Mesenchymal stem cell (in vitro differentiated cells and primary cell): ENCODE measurements around the gene HEPHL1.

ENCODE experiments used
- DNase-seq: peaks from one replicate; pipeline ENCODE4 v3.0.0-alpha.2; 2013
- H2AFZ ChIP-seq: one replicate; pipeline ENCODE4 v1.6.1; 2013; ENCODE audit warnings: low read depth, mild to moderate bottlenecking, control low read depth, inconsistent platforms, low read length, moderate library complexity
- H2AK5ac ChIP-seq: 2 replicates; pipeline ENCODE4 v1.6.1; 2013; ENCODE audit warnings: low read length, moderate library complexity, mild to moderate bottlenecking, inconsistent platforms; ENCODE audit not compliant: severe bottlenecking
- H2BK120ac ChIP-seq: one replicate; pipeline ENCODE4 v1.6.1; 2013; ENCODE audit warnings: low read depth, mild to moderate bottlenecking, inconsistent platforms, low read length, moderate library complexity
- H2BK12ac ChIP-seq, 2 experiments: one replicate each; pipeline ENCODE4 v1.6.1; 2013; ENCODE audit warnings: inconsistent platforms in 2 of 2, low read length in 2 of 2, mild to moderate bottlenecking in 2 of 2, moderate library complexity in 2 of 2, control low read depth in 1 of 2
- H2BK15ac ChIP-seq: one replicate; pipeline ENCODE4 v1.6.1; 2013; ENCODE audit warnings: mild to moderate bottlenecking, low read depth, inconsistent platforms; ENCODE audit not compliant: poor library complexity, severe bottlenecking
- H2BK5ac ChIP-seq: 2 replicates; pipeline ENCODE4 v1.6.1; 2013; ENCODE audit warnings: low read depth, mild to moderate bottlenecking, low read length, control low read depth, inconsistent platforms; ENCODE audit not compliant: poor library complexity, severe bottlenecking
- H3K14ac ChIP-seq, 2 experiments: one replicate each; pipeline ENCODE4 v1.6.1; 2013; ENCODE audit warnings: inconsistent platforms in 2 of 2, low read length in 2 of 2, control low read depth in 1 of 2, mild to moderate bottlenecking in 1 of 2, moderate library complexity in 1 of 2
- H3K18ac ChIP-seq, 2 experiments: one replicate each; pipeline ENCODE4 v1.6.1; 2013; ENCODE audit warnings: inconsistent platforms in 2 of 2, low read length in 2 of 2, control low read depth in 1 of 2, low read depth in 1 of 2, mild to moderate bottlenecking in 1 of 2
- H3K23ac ChIP-seq, 2 experiments: one replicate each; pipeline ENCODE4 v1.6.1; 2013; ENCODE audit warnings: inconsistent platforms in 2 of 2, low read length in 2 of 2, mild to moderate bottlenecking in 2 of 2, moderate library complexity in 2 of 2, control low read depth in 1 of 2
- H3K27ac ChIP-seq: 2 replicates; pipeline ENCODE4 v1.5.1; 2013; ENCODE audit warnings: mild to moderate bottlenecking, moderate library complexity, low read length, control low read depth, inconsistent platforms; ENCODE audit not compliant: poor library complexity, severe bottlenecking
- H3K27me3 ChIP-seq, 2 experiments: 2 replicates each; pipeline versions ENCODE4 v1.6.1 to v1.7.0; 2013; ENCODE audit warnings: low read length in 2 of 2, mild to moderate bottlenecking in 2 of 2, moderate library complexity in 2 of 2, control low read depth in 1 of 2, inconsistent platforms in 1 of 2; ENCODE audit not compliant: control insufficient read depth in 1 of 2, insufficient read depth in 1 of 2
- H3K36me3 ChIP-seq, 2 experiments: 2 replicates each; pipeline versions ENCODE4 v1.6.1 to v1.7.0; 2013; ENCODE audit warnings: low read length in 2 of 2, control low read depth in 1 of 2, inconsistent platforms in 1 of 2, low read depth in 1 of 2, mild to moderate bottlenecking in 1 of 2; ENCODE audit not compliant: insufficient read depth in 2 of 2, control insufficient read depth in 1 of 2
- H3K4ac ChIP-seq, 2 experiments: one replicate each; pipeline ENCODE4 v1.6.1; 2013; ENCODE audit warnings: inconsistent platforms in 2 of 2, low read length in 2 of 2, mild to moderate bottlenecking in 2 of 2, moderate library complexity in 2 of 2, control low read depth in 1 of 2, low read depth in 1 of 2
- H3K4me1 ChIP-seq: 2 replicates; pipeline ENCODE4 v1.6.1; 2013; ENCODE audit warnings: low read depth, low read length, control low read depth; ENCODE audit not compliant: control insufficient read depth, insufficient read depth
- H3K4me2 ChIP-seq: 2 replicates; pipeline ENCODE4 v1.6.1; 2013; ENCODE audit warnings: low read length, mild to moderate bottlenecking, inconsistent platforms; ENCODE audit not compliant: poor library complexity, severe bottlenecking
- H3K4me3 ChIP-seq, 2 experiments: 2 replicates each; pipeline versions ENCODE4 v1.5.1 to v1.7.0; 2013; ENCODE audit warnings: low read length in 2 of 2, mild to moderate bottlenecking in 2 of 2, control low read depth in 1 of 2, low read depth in 1 of 2; ENCODE audit not compliant: insufficient read depth in 1 of 2
- H3K79me1 ChIP-seq: replicated peaks from 2 replicates; pipeline ENCODE4 v1.6.1; 2013; ENCODE audit warnings: mild to moderate bottlenecking, control low read depth, low read length, inconsistent platforms; ENCODE audit not compliant: poor library complexity, severe bottlenecking
- H3K9ac ChIP-seq: 2 replicates; pipeline ENCODE4 v1.7.0; 2013; ENCODE audit warnings: mild to moderate bottlenecking, low read length, moderate library complexity
- H3K9me3 ChIP-seq: 2 replicates; pipeline ENCODE4 v1.7.0; 2013; ENCODE audit warnings: mild to moderate bottlenecking, low read length; ENCODE audit not compliant: control insufficient read depth
- H4K8ac ChIP-seq: one replicate; pipeline ENCODE4 v1.6.1; 2013; ENCODE audit warnings: inconsistent platforms, mild to moderate bottlenecking, low read length, moderate library complexity
- H4K91ac ChIP-seq: one replicate; pipeline ENCODE4 v1.6.1; 2013; ENCODE audit warnings: mild to moderate bottlenecking, low read length, inconsistent platforms
- WGBS: methylation state at CpG from one replicate; pipeline ENCODE4 v1.1.7; 2013; ENCODE audit warnings: mixed read lengths; 5-methylcytosine and 5-hydroxymethylcytosine counted together

HEPHL1 gene

GRCh38 chr11:94066901-94067429 lies 45.8 kb downstream of the HEPHL1 start:
- Histone ChIP-seq H3K36me3 (no peaks in the 10 kb centered on the region), H3K79me1 (no peaks in the 10 kb centered on the region), H3K4me2 (peak overlapping the region; percentile 23), H3K23ac (no peak overlapping the region), H3K9ac (no peak overlapping the region), H3K4me3 (no peak overlapping the region), H3K14ac (no peak overlapping the region), H2BK5ac (no peak overlapping the region), H3K4me1 (peaks cover 2% of the 10 kb centered on the region), H3K4ac (no peak overlapping the region), H3K27me3 (no peaks in the 10 kb centered on the region), H3K9me3 (no peaks in the 10 kb centered on the region), H2BK120ac (no peak overlapping the region), H2BK15ac (no peak overlapping the region), H4K8ac (no peak overlapping the region), H2AFZ (no peak overlapping the region), H3K27ac (no peak overlapping the region), H3K18ac (no peak overlapping the region), H2AK5ac (no peak overlapping the region), H4K91ac (no peak overlapping the region), H2BK12ac (no peak overlapping the region)
- DNase-seq, result no peak
- WGBS, result 71% methylated on average over 1 of the region's 3 CpGs

- Histone ChIP-seq H4K8ac (no peak overlapping the region), H3K23ac (no peak overlapping the region)
- 100% methylated on average over 1 of the region's 2 CpGs for WGBS
These were observed 47.6 kb downstream of the HEPHL1 start for GRCh38 chr11:94068764-94069163.

GRCh38 chr11:94077552-94078293 lies 56.6 kb downstream of the HEPHL1 start:
- H3K27me3 ChIP-seq, result no peaks in the 10 kb centered on the region
- 75% methylated on average over 2 of the region's 2 CpGs for WGBS
- no peak overlapping the region for H4K91ac ChIP-seq
- H3K18ac ChIP-seq, result no peak overlapping the region
- H2BK15ac ChIP-seq, result no peak overlapping the region
- no peak for DNase-seq
- H2BK12ac ChIP-seq, result no peak overlapping the region
- no peak overlapping the region for H3K27ac ChIP-seq
- no peak overlapping the region for H3K4me3 ChIP-seq
- H3K9ac ChIP-seq, result no peak overlapping the region
- H3K23ac ChIP-seq, result no peak overlapping the region
- no peak overlapping the region for H2AK5ac ChIP-seq
- H3K14ac ChIP-seq, result no peak overlapping the region
- no peak overlapping the region for H2AFZ ChIP-seq
- H2BK5ac ChIP-seq, result no peak overlapping the region
- H3K4me1 ChIP-seq, result no peaks in the 10 kb centered on the region
- H4K8ac ChIP-seq, result no peak overlapping the region
- no peak overlapping the region for H3K4ac ChIP-seq
- no peaks in the 10 kb centered on the region for H3K36me3 ChIP-seq
- no peaks in the 10 kb centered on the region for H3K9me3 ChIP-seq
- no peak overlapping the region for H3K4me2 ChIP-seq
- H2BK120ac ChIP-seq, result no peak overlapping the region
- no peaks in the 10 kb centered on the region for H3K79me1 ChIP-seq

More at GRCh38 chr11:94068764-94069163, 47.6 kb downstream of the HEPHL1 start:
- Histone ChIP-seq H3K36me3 (no peaks in the 10 kb centered on the region), H2AK5ac (no peak overlapping the region), H3K27ac (no peak overlapping the region), H3K9ac (no peak overlapping the region), H3K27me3 (no peaks in the 10 kb centered on the region), H3K4ac (no peak overlapping the region), H3K79me1 (no peaks in the 10 kb centered on the region), H3K4me2 (no peak overlapping the region), H2BK120ac (no peak overlapping the region), H2BK15ac (no peak overlapping the region), H3K14ac (no peak overlapping the region), H3K4me1 (peaks cover 2% of the 10 kb centered on the region), H2BK5ac (no peak overlapping the region), H2AFZ (no peak overlapping the region), H3K4me3 (no peak overlapping the region), H3K18ac (no peak overlapping the region), H2BK12ac (no peak overlapping the region), H4K91ac (no peak overlapping the region), H3K9me3 (no peaks in the 10 kb centered on the region)
- DNase-seq, result no peak

DNA sequence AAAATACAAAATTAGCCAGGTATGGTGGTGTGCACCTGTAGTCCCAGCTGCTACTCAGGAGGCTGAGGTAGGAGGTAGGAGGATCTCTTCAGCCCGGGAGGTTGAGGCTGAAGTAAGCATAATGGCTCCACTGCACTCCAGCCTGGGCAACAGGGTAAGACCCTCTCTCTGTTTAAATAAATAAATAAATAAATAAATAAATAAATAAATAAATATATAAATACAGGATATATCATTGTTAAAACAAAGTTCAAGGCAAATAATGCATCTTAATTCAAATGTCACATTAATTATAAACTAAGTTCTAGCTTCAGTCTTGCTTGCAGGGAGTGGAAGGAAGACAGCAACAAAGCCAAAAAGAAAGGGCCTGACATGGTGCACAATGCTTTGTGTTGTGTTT lies 63.0 kb downstream of the HEPHL1 start:
- H3K9me3 ChIP-seq, result no peaks in the 10 kb centered on the region
- no peak overlapping the region for H2AK5ac ChIP-seq
- H3K18ac ChIP-seq, result no peak overlapping the region
- no peak overlapping the region for H3K23ac ChIP-seq
- no peak overlapping the region for H2AFZ ChIP-seq
- H2BK12ac ChIP-seq, result no peak overlapping the region
- no peaks in the 10 kb centered on the region for H3K79me1 ChIP-seq
- no peak overlapping the region for H3K4ac ChIP-seq
- no CpG with 5 or more reads among the region's 1 CpG for WGBS
- H3K36me3 ChIP-seq, result no peaks in the 10 kb centered on the region
- H3K4me3 ChIP-seq, result no peak overlapping the region
- H3K4me1 ChIP-seq, result no peaks in the 10 kb centered on the region
- H3K9ac ChIP-seq, result no peak overlapping the region
- no peak overlapping the region for H4K8ac ChIP-seq
- H2BK5ac ChIP-seq, result no peak overlapping the region
- H2BK120ac ChIP-seq, result no peak overlapping the region
- no peak for DNase-seq
- H2BK15ac ChIP-seq, result no peak overlapping the region
- H3K4me2 ChIP-seq, result no peak overlapping the region
- no peak overlapping the region for H4K91ac ChIP-seq
- H3K27ac ChIP-seq, result no peak overlapping the region
- no peak overlapping the region for H3K14ac ChIP-seq
- H3K27me3 ChIP-seq, result no peaks in the 10 kb centered on the region
